Testis (tissue), 3 donors: ENCODE measurements around the gene C6orf89. TPM values are rescaled to one million over a fixed set of nuclear protein-coding genes. Genes with fewer than 3 reads are reported as not detected.
A peak's percentile ranks its signal among the peaks of the same experiment; 100 is the strongest.

ENCODE experiments used
- DNase-seq: peaks from one replicate; pipeline ENCODE4 v3.0.0-alpha.2; 2019
- H3K27ac ChIP-seq, 2 donors: fragments of 200-600 bp; sonication (generic); one replicate each; pipeline ENCODE4 v1.5.1; 2019
- H3K27me3 ChIP-seq: fragments of 200-600 bp; sonication (generic); one replicate; pipeline ENCODE4 v1.5.1; 2019
- H3K36me3 ChIP-seq: fragments of 200-600 bp; sonication (generic); one replicate; pipeline ENCODE4 v1.5.1; 2017; ENCODE audit warnings: low read depth; ENCODE audit errors: missing control alignments
- H3K4me1 ChIP-seq: fragments of 200-600 bp; sonication (generic); one replicate; pipeline ENCODE4 v1.5.1; 2019
- H3K4me3 ChIP-seq, 2 donors: fragments of 200-600 bp; sonication (generic); one replicate each; pipeline ENCODE4 v1.5.1; 2017 to 2019
- H3K9me3 ChIP-seq: fragments of 200-600 bp; sonication (generic); one replicate; pipeline ENCODE4 v1.5.1; 2017
- POLR2A ChIP-seq: fragments of 450-650 bp; IDR thresholded peaks from one replicate; pipeline ENCODE4 v1.6.1; 2017; ENCODE audit warnings: antibody characterized with exemption, mild to moderate bottlenecking, moderate library complexity
- WGBS, 2 donors: methylation state at CpG; one replicate each; pipeline ENCODE4 v1.1.5; 2018; 5-methylcytosine and 5-hydroxymethylcytosine counted together
- intact Hi-C: fragments of 100-400 bp; cut with DNase I; formaldehyde crosslinking; loops from one replicate; pipeline ENCODE4 v1.15.1; 2023; ENCODE audit warnings: low total_unique reads
- polyA plus RNA-seq: library from polyadenylated mRNA; stranded (reverse); fragments of 350-450 nt; fragmentation: Illumina TruSeq; extraction: RNeasy Lipid Tissue Mini Kit (QIAGEN cat#74804); gene quantifications from one replicate; pipeline ENCODE4 v1.2.3, GENCODE V29; 2014; ENCODE audit warnings: low read depth, low replicate concordance; ENCODE audit not compliant: insufficient read depth
- total RNA-seq, 2 donors: library from RNA; depleted of rRNA; stranded (reverse); fragments of >200 nt; gene quantifications; one replicate each; pipeline ENCODE4 v1.2.3, GENCODE V29; 2016
- TF ChIP-seq, protein P1 (sequence below), 3 experiments: fragments of 450-650 bp in 2 of 3; fragments of 200-600 bp in 1 of 3; sonication (generic) in 1 of 3; IDR thresholded peaks; one replicate each; pipeline ENCODE4 v1.5.1; 2016 to 2019; ENCODE audit warnings: antibody characterized with exemption in 3 of 3, mild to moderate bottlenecking in 2 of 3, moderate library complexity in 1 of 3

C6orf89 gene
- total and polyA plus RNA-seq, 3 donors from 2014 or later, result 78.9 to 93.6 (median 80.3) TPM

DNA sequence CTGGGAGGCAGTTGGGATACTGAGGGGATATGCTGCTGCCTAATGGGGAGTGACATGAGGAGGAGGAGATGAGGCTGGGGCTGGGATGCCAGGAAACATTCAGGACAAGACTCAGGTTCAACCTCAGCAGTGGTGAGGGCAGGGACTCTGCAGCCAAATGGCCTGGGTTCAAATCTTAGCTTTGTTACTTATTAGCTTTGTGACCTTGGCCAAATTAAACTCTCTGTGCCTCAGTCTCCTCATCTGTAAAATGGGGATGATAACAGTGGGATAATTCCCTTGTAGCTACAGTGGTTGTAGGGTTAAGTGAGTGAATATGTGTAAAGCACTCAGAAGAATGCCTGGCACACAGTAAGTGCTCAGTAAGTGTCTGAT is 70.7 kb downstream of the C6orf89 start:
- no peak overlapping the region for H3K4me3 ChIP-seq
- no peaks in the 10 kb centered on the region for H3K27me3 ChIP-seq
- no peak overlapping the region for H3K27ac ChIP-seq
- H3K4me1 ChIP-seq, result peaks cover 5% of the 10 kb centered on the region
- intact Hi-C loops, result no loop called here
- TF ChIP-seq, protein P1, sequence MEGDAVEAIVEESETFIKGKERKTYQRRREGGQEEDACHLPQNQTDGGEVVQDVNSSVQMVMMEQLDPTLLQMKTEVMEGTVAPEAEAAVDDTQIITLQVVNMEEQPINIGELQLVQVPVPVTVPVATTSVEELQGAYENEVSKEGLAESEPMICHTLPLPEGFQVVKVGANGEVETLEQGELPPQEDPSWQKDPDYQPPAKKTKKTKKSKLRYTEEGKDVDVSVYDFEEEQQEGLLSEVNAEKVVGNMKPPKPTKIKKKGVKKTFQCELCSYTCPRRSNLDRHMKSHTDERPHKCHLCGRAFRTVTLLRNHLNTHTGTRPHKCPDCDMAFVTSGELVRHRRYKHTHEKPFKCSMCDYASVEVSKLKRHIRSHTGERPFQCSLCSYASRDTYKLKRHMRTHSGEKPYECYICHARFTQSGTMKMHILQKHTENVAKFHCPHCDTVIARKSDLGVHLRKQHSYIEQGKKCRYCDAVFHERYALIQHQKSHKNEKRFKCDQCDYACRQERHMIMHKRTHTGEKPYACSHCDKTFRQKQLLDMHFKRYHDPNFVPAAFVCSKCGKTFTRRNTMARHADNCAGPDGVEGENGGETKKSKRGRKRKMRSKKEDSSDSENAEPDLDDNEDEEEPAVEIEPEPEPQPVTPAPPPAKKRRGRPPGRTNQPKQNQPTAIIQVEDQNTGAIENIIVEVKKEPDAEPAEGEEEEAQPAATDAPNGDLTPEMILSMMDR (IDR thresholded peaks at IDR 0.05), result no peak
- no peak for TF ChIP-seq POLR2A
- no peaks in the 10 kb centered on the region for H3K36me3 ChIP-seq
- DNase-seq, result no peak
- no peaks in the 10 kb centered on the region for H3K9me3 ChIP-seq

DNA sequence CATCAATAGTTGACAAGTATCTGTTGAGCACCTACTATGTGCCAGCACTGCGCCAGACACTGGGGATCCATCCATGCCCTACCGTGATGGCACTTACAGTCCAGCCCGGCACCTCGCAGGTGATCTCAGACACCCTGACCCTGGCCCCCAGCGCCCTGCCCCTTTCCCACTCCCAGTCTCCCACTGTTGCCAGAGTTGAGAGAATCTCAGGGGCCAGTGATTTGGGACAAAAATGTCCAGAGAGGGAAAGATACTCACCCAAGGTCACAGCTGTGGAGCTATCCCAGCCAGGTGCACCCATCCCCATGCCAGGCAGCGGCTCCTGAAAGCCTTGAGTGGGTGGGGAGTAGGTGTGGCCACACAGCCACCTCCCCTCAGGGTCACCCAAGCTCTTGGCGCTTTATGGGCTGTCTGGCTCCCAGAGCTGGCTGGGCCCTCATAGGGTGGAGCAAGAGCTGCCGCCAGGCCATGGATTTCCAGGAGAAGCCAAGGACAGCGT is 72.1 kb downstream of the C6orf89 start:
- Histone ChIP-seq H3K4me1 (peaks cover 5% of the 10 kb centered on the region), H3K27ac (no peak overlapping the region), H3K4me3 (no peak overlapping the region), H3K36me3 (no peaks in the 10 kb centered on the region), H3K27me3 (no peaks in the 10 kb centered on the region), H3K9me3 (no peaks in the 10 kb centered on the region)
- intact Hi-C loops, result no loop called here
- 65 to 89% methylated on average over 9 of the region's 9 CpGs for WGBS, 2 donors
- DNase-seq, result no peak
- TF ChIP-seq, protein P1 (IDR thresholded peaks at IDR 0.05), result no peak
- TF ChIP-seq POLR2A, result no peak

DNA sequence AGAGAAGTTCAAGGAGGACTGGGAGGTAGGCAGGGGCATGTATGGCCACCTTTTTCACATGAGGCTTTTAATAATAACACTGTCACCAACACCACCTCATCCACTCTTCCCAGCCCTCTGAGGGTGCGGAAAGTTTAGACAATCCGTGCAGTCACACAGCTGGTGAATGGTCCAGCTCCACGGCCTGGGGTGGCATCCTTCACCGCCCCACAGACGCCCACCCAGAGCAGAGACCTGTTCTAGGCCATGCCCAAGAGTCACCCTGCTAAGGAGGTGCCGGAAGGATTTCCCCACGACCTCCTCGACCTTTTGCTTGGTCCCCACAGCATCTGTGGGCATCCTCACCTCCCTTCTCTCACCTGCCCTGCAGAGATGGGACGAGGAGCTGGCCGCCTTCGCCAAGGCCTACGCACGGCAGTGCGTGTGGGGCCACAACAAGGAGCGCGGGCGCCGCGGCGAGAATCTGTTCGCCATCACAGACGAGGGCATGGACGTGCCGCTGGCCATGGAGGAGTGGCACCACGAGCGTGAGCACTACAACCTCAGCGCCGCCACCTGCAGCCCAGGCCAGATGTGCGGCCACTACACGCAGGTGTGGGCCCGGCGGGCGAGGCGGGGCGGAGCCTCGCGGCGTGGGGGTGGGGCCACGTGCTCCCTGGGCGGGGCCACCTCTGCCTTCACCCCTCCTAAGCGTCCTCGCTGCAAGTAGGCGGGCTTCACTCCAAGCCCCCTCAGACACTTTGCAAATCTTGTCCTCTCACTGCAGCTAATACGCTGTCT is 73.2 kb downstream of the C6orf89 start:
- Histone ChIP-seq H3K27ac (no peak overlapping the region), H3K4me3 (peak overlapping the region; percentile 6 to 27), H3K4me1 (peaks cover 8% of the 10 kb centered on the region), H3K27me3 (no peaks in the 10 kb centered on the region), H3K9me3 (no peaks in the 10 kb centered on the region), H3K36me3 (no peaks in the 10 kb centered on the region)
- intact Hi-C loops, result no loop called here
- no peak for DNase-seq
- no peak for TF ChIP-seq POLR2A
- TF ChIP-seq, protein P1 (IDR thresholded peaks at IDR 0.05), result no peak
- 64 to 75% methylated on average over 26 to 44 of the region's 44 CpGs for WGBS, 2 donors

DNA sequence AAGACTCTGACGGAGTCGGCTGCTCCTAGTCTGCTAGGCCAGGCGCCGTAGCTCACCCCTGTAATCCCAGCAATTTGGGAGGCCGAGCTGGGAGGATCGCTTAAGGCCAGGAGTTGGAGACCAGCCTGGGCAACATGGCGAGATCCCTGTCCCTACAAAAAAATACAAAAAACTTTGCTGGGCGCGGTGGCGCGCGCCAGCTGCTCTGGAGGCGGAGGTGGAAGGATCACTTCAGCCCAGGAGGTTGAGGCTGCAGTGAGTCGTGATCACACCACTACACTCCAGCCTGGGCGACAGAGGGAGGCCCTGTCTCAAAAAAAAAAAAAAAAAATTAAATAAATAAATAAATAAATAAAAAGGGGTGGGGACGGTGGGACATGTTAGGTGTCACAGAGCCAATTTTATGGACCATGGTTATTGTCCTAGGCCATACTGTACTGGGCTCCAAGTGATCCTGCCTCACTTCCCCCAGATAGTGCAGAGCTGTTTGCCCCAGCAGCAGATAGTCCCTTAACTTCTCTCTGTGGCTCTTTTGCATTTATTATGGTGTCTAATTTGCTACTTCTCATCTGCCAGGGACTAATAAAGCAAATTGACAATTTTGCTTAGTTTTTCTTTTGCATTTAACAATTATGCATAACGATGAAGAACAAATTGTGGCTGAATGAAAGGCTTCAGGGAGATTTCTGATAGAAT is 74.0 kb downstream of the C6orf89 start:
- Histone ChIP-seq H3K36me3 (no peaks in the 10 kb centered on the region), H3K4me1 (peaks cover 11% of the 10 kb centered on the region), H3K27ac (no peak overlapping the region), H3K27me3 (no peaks in the 10 kb centered on the region), H3K4me3 (peak overlapping the region; percentile 6 to 27), H3K9me3 (no peaks in the 10 kb centered on the region)
- 66 to 69% methylated on average over 15 to 17 of the region's 17 CpGs for WGBS, 2 donors
- TF ChIP-seq, protein P1 (IDR thresholded peaks at IDR 0.05), result no peak
- TF ChIP-seq POLR2A, result no peak
- intact Hi-C loops, result no loop called here
- no peak for DNase-seq
